ENCODE measurements around the gene DYNLT3. TPM values are rescaled to one million over a fixed set of nuclear protein-coding genes. Genes with fewer than 3 reads are reported as not detected.

Gene DYNLT3
- total and polyA plus RNA-seq, 2 of the 13 experiments (the other 11 are each of a cell fraction or from before 2014, with no cell fraction given), result 5.4 to 6.1 TPM

DNA sequence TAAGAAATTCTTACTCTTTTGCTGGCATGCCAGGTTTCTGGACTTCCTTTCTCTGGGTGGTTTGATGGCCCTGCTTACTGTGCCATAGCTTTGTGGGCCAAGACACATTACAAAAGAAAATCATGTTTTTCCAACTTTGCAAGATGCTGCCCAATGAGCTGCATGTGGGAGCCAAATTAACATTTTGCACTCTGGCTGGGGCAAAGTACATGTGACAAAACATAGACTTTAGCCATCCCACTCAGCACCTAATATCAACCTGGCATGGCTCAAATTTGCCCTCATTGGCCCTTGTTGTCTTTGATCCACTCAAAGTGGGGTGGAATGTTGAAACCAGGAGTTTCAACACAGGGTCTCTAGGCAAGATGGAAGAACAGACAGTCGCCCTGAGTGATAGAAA lies 40.0 kb upstream of the DYNLT3 start (continued):
- TF ChIP-seq, protein P1, sequence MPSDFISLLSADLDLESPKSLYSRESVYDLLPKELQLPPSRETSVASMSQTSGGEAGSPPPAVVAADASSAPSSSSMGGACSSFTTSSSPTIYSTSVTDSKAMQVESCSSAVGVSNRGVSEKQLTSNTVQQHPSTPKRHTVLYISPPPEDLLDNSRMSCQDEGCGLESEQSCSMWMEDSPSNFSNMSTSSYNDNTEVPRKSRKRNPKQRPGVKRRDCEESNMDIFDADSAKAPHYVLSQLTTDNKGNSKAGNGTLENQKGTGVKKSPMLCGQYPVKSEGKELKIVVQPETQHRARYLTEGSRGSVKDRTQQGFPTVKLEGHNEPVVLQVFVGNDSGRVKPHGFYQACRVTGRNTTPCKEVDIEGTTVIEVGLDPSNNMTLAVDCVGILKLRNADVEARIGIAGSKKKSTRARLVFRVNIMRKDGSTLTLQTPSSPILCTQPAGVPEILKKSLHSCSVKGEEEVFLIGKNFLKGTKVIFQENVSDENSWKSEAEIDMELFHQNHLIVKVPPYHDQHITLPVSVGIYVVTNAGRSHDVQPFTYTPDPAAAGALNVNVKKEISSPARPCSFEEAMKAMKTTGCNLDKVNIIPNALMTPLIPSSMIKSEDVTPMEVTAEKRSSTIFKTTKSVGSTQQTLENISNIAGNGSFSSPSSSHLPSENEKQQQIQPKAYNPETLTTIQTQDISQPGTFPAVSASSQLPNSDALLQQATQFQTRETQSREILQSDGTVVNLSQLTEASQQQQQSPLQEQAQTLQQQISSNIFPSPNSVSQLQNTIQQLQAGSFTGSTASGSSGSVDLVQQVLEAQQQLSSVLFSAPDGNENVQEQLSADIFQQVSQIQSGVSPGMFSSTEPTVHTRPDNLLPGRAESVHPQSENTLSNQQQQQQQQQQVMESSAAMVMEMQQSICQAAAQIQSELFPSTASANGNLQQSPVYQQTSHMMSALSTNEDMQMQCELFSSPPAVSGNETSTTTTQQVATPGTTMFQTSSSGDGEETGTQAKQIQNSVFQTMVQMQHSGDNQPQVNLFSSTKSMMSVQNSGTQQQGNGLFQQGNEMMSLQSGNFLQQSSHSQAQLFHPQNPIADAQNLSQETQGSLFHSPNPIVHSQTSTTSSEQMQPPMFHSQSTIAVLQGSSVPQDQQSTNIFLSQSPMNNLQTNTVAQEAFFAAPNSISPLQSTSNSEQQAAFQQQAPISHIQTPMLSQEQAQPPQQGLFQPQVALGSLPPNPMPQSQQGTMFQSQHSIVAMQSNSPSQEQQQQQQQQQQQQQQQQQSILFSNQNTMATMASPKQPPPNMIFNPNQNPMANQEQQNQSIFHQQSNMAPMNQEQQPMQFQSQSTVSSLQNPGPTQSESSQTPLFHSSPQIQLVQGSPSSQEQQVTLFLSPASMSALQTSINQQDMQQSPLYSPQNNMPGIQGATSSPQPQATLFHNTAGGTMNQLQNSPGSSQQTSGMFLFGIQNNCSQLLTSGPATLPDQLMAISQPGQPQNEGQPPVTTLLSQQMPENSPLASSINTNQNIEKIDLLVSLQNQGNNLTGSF (CRISPR knock-in tag; IDR thresholded peaks at IDR 0.05), result no peak
- TF ChIP-seq SOX13 (IDR thresholded peaks at IDR 0.05) (no peak), SOX13 (CRISPR knock-in tag; conservative IDR thresholded peaks at IDR 0.05 in 1 of 2, IDR thresholded peaks at IDR 0.05 in 1 of 2) (no peak), JDP2 (CRISPR knock-in tag; IDR thresholded peaks at IDR 0.05; ENCODE audit: borderline replicate concordance) (no peak)

- H3K4me3 ChIP-seq (replicated peaks in 1 of 3; ENCODE audit: insufficient read depth in 1 of 3, low read depth in 2 of 3, low read length in 3 of 3), result no peak overlapping the region
- BruUV-seq (replicated peaks), result no TSS peak
- H3K27ac ChIP-seq (ENCODE audit: extremely low read length, insufficient read depth, low read length), result no peak overlapping the region
- ATAC-seq, result no peak
- ChIA-PET POLR2A (no interaction called here), CTCF (ENCODE audit: low intra/inter-chr PET ratio, low total read pairs) (no interaction called here)
- H3K27me3 ChIP-seq (ENCODE audit: control insufficient read depth in 1 of 2, insufficient read depth in 2 of 2, low read length in 2 of 2), result no peaks in the 10 kb centered on the region
- no peak overlapping the region for H3K9ac ChIP-seq (ENCODE audit: insufficient read depth, low read depth, low read length)
- FAIRE-seq, result no peak
- DNase-seq (ENCODE audit: low spot score), result no peak
- intact Hi-C loops (cut with micrococcal nuclease; ENCODE audit: unreplicated experiment) (no loop called here), in situ Hi-C loops (cut with HindIII; ENCODE audit: extremely low pct_ligation_motif_present, low pct_unique_long_range_greater_than_20kb) (no loop called here)
- 53% methylated on average over 2 of the region's 2 CpGs for WGBS (ENCODE audit: low lambda C conversion rate)
- H3K9me3 ChIP-seq (ENCODE audit: low read length), result no peaks in the 10 kb centered on the region
- H2AFZ ChIP-seq (ENCODE audit: low read length), result no peak overlapping the region
- no peaks in the 10 kb centered on the region for H3K79me2 ChIP-seq (ENCODE audit: insufficient read depth, low read length)
- H3K4me2 ChIP-seq (ENCODE audit: low read depth, low read length), result no peak overlapping the region
- no peaks in the 10 kb centered on the region for H3K36me3 ChIP-seq (replicated peaks in 1 of 2; ENCODE audit: control insufficient read depth in 1 of 2, insufficient read depth in 2 of 2, low read length in 2 of 2)
- H3K4me1 ChIP-seq (ENCODE audit: insufficient read depth, low read length), result no peaks in the 10 kb centered on the region
- no peaks in the 10 kb centered on the region for H4K20me1 ChIP-seq (ENCODE audit: insufficient read depth, low read length)
- TF ChIP-seq ZNF589 (CRISPR knock-in tag; conservative IDR thresholded peaks at IDR 0.05) (no peak), RAD21 (CRISPR knock-in tag; IDR thresholded peaks at IDR 0.05) (no peak), ZKSCAN1 (IDR thresholded peaks at IDR 0.05; ENCODE audit: low read length) (no peak), ZNF761 (CRISPR knock-in tag; conservative IDR thresholded peaks at IDR 0.05) (no peak), ZSCAN12 (CRISPR knock-in tag; IDR thresholded peaks at IDR 0.05) (no peak), NFYB (CRISPR knock-in tag; IDR thresholded peaks at IDR 0.05) (no peak), ZHX1 (CRISPR knock-in tag; IDR thresholded peaks at IDR 0.05; ENCODE audit: low read depth) (no peak), ZBTB42 (CRISPR knock-in tag; IDR thresholded peaks at IDR 0.05) (no peak), ZBTB1 (CRISPR knock-in tag; IDR thresholded peaks at IDR 0.05; ENCODE audit: borderline replicate concordance) (no peak), CHD2 (IDR thresholded peaks at IDR 0.05; ENCODE audit: low read depth, low read length) (no peak)
Observed at GRCh38 chrX:37883196-37883595, 35.8 kb upstream of the DYNLT3 start.

Measured in HepG2 (cell line).